Trophoblast cell (in vitro differentiated cells and primary cell): Measurements from ENCODE around the gene KRTAP17-1.

Experiments used
- DNase-seq, 2 donors: peaks; one replicate each; pipeline ENCODE4 v3.0.0-alpha.2; 2016
- H2AFZ ChIP-seq: 2 replicates; pipeline ENCODE4 v1.6.1; 2013; ENCODE audit warnings: low read length, moderate library complexity, mild to moderate bottlenecking; ENCODE audit not compliant: insufficient read depth, poor library complexity
- H2AK5ac ChIP-seq: 2 replicates; pipeline ENCODE4 v1.6.1; 2013; ENCODE audit warnings: mild to moderate bottlenecking, low read length
- H2BK120ac ChIP-seq: 2 replicates; pipeline ENCODE4 v1.6.1; 2013; ENCODE audit warnings: low read length, mild to moderate bottlenecking, moderate library complexity; ENCODE audit not compliant: insufficient read depth, poor library complexity
- H2BK12ac ChIP-seq: 2 replicates; pipeline ENCODE4 v1.6.1; 2013; ENCODE audit warnings: mild to moderate bottlenecking, low read length, moderate library complexity
- H2BK5ac ChIP-seq: 2 replicates; pipeline ENCODE4 v1.6.1; 2013; ENCODE audit warnings: low read length, low read depth, moderate library complexity, mild to moderate bottlenecking; ENCODE audit not compliant: poor library complexity
- H3K14ac ChIP-seq: 2 replicates; pipeline ENCODE4 v1.6.1; 2013; ENCODE audit warnings: mild to moderate bottlenecking, low read length
- H3K18ac ChIP-seq: 2 replicates; pipeline ENCODE4 v1.6.1; 2013; ENCODE audit warnings: mild to moderate bottlenecking, low read length
- H3K23ac ChIP-seq: 2 replicates; pipeline ENCODE4 v1.6.1; 2013; ENCODE audit warnings: low read length
- H3K27ac ChIP-seq: 2 replicates; pipeline ENCODE4 v1.5.1; 2013; ENCODE audit warnings: low read depth, mild to moderate bottlenecking, inconsistent platforms, low read length, moderate library complexity
- H3K27me3 ChIP-seq: 2 replicates; pipeline ENCODE4 v1.6.1; 2013; ENCODE audit warnings: inconsistent platforms, mild to moderate bottlenecking, low read length, moderate library complexity; ENCODE audit not compliant: insufficient read depth
- H3K36me3 ChIP-seq, 2 experiments: 1 replicate in 1 of 2; 2 replicates in 1 of 2; pipeline ENCODE4 v1.6.1; 2013; ENCODE audit warnings: low read length in 2 of 2, mild to moderate bottlenecking in 2 of 2, moderate library complexity in 1 of 2; ENCODE audit not compliant: insufficient read depth in 2 of 2, control insufficient read depth in 1 of 2
- H3K4ac ChIP-seq: 2 replicates; pipeline ENCODE4 v1.6.1; 2013; ENCODE audit warnings: low read depth, mild to moderate bottlenecking, low read length, moderate library complexity
- H3K4me1 ChIP-seq, 2 experiments: 1 replicate in 1 of 2; 2 replicates in 1 of 2; pipeline ENCODE4 v1.6.1; 2013; ENCODE audit warnings: low read length in 2 of 2, mild to moderate bottlenecking in 2 of 2, moderate library complexity in 1 of 2; ENCODE audit not compliant: insufficient read depth in 2 of 2, control insufficient read depth in 1 of 2
- H3K4me2 ChIP-seq: 2 replicates; pipeline ENCODE4 v1.6.1; 2013; ENCODE audit warnings: inconsistent platforms, mild to moderate bottlenecking, low read length, moderate library complexity
- H3K4me3 ChIP-seq: 2 replicates; pipeline ENCODE4 v1.5.1; 2013; ENCODE audit warnings: mild to moderate bottlenecking, low read depth, low read length, inconsistent platforms
- H3K79me1 ChIP-seq: one replicate; pipeline ENCODE4 v1.6.1; 2013; ENCODE audit warnings: low read length
- H3K79me2 ChIP-seq: 2 replicates; pipeline ENCODE4 v1.6.1; 2013; ENCODE audit warnings: low read length, mild to moderate bottlenecking; ENCODE audit not compliant: control insufficient read depth, insufficient read depth, poor library complexity
- H3K9ac ChIP-seq: 2 replicates; pipeline ENCODE4 v1.6.1; 2013; ENCODE audit warnings: mild to moderate bottlenecking, low read length
- H3K9me3 ChIP-seq: 2 replicates; pipeline ENCODE4 v1.6.1; 2013; ENCODE audit warnings: low read depth, mild to moderate bottlenecking, control low read depth, inconsistent platforms, low read length; ENCODE audit not compliant: insufficient read depth
- H4K12ac ChIP-seq: 2 replicates; pipeline ENCODE4 v1.6.1; 2013; ENCODE audit warnings: low read depth, mild to moderate bottlenecking, low read length, moderate library complexity
- H4K8ac ChIP-seq: 2 replicates; pipeline ENCODE4 v1.6.1; 2013; ENCODE audit warnings: low read depth, mild to moderate bottlenecking, low read length, moderate library complexity
- H4K91ac ChIP-seq: one replicate; pipeline ENCODE4 v1.6.1; 2013; ENCODE audit warnings: low read depth, mild to moderate bottlenecking, low read length, moderate library complexity
- WGBS: extraction: QIAGEN DNeasy Blood & Tissue Kit; methylation state at CpG from one replicate; pipeline ENCODE4 v1.1.7; 2013; ENCODE audit warnings: missing lambda C conversion rate; ENCODE audit not compliant: insufficient read length, insufficient coverage; ENCODE audit errors: extremely low coverage; 5-methylcytosine and 5-hydroxymethylcytosine counted together

Gene KRTAP17-1

DNA sequence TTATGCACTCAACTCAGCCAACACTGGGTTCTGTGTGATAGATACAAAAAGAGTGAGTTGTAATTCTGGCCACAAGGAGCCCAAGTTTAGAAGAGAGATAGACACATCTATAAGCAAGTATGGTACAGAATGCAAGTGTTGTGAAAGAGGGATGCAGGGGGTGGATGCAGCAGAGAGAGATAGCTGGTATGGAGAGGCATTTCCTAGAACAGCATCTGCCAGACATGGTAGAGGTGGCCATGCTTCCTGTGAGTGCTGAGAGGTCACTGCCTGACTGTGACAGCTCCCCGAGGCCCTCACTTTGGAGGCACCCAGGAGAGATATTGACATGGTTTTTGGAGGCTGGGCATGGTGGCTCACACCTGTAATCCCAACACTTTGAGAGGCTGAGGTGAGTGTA is 4.4 kb downstream of the KRTAP17-1 start:
- Histone ChIP-seq H3K4me1 (no peaks in the 10 kb centered on the region), H3K14ac (no peak overlapping the region), H3K9me3 (no peaks in the 10 kb centered on the region), H3K4ac (no peak overlapping the region), H4K8ac (no peak overlapping the region), H2BK5ac (no peak overlapping the region), H2AFZ (no peak overlapping the region), H3K36me3 (no peaks in the 10 kb centered on the region), H3K79me2 (no peaks in the 10 kb centered on the region), H3K4me3 (no peak overlapping the region), H2BK120ac (no peak overlapping the region), H3K9ac (no peak overlapping the region), H3K27me3 (no peaks in the 10 kb centered on the region), H3K79me1 (no peaks in the 10 kb centered on the region), H2AK5ac (no peak overlapping the region), H3K23ac (no peak overlapping the region), H3K18ac (no peak overlapping the region), H2BK12ac (no peak overlapping the region), H3K27ac (no peak overlapping the region), H3K4me2 (no peak overlapping the region), H4K12ac (no peak overlapping the region), H4K91ac (no peak overlapping the region)
- WGBS, result no CpG with 5 or more reads among the region's 1 CpG
- DNase-seq, result no peak

GRCh38 chr17:41308918-41309359 is 6.6 kb downstream of the KRTAP17-1 start, which contains the start of gene KRTAP16-1:
Gene KRTAP16-1, minus strand, starts transcription at chr17:41309309. Its CDS starts 56 bp downstream, at chr17:41309253.
- H2BK120ac ChIP-seq, result no peak within 1 kb of the TSS
- no peak within 1 kb of the TSS for H3K4me2 ChIP-seq
- no peaks in the 10 kb centered on the region for H3K36me3 ChIP-seq
- H4K12ac ChIP-seq, result no peak within 1 kb of the TSS
- DNase-seq, result no peak
- no peak within 1 kb of the TSS for H2AFZ ChIP-seq
- no peaks in the 10 kb centered on the region for H3K79me2 ChIP-seq
- no peak within 1 kb of the TSS for H3K27ac ChIP-seq
- H4K91ac ChIP-seq, result no peak within 1 kb of the TSS
- no peak within 1 kb of the TSS for H3K4me3 ChIP-seq
- H3K4me1 ChIP-seq, result no peaks in the 10 kb centered on the region
- no peak within 1 kb of the TSS for H4K8ac ChIP-seq
- H3K14ac ChIP-seq, result no peak within 1 kb of the TSS
- H3K4ac ChIP-seq, result no peak within 1 kb of the TSS
- no CpG with 5 or more reads among the region's 7 CpGs for WGBS
- H3K9ac ChIP-seq, result no peak within 1 kb of the TSS
- no peak within 1 kb of the TSS for H2BK12ac ChIP-seq
- no peaks in the 10 kb centered on the region for H3K79me1 ChIP-seq
- H3K18ac ChIP-seq, result no peak within 1 kb of the TSS
- no peaks in the 10 kb centered on the region for H3K9me3 ChIP-seq
- no peak within 1 kb of the TSS for H2AK5ac ChIP-seq
- H3K27me3 ChIP-seq, result no peaks in the 10 kb centered on the region
- H3K23ac ChIP-seq, result no peak within 1 kb of the TSS
- no peak within 1 kb of the TSS for H2BK5ac ChIP-seq

DNA sequence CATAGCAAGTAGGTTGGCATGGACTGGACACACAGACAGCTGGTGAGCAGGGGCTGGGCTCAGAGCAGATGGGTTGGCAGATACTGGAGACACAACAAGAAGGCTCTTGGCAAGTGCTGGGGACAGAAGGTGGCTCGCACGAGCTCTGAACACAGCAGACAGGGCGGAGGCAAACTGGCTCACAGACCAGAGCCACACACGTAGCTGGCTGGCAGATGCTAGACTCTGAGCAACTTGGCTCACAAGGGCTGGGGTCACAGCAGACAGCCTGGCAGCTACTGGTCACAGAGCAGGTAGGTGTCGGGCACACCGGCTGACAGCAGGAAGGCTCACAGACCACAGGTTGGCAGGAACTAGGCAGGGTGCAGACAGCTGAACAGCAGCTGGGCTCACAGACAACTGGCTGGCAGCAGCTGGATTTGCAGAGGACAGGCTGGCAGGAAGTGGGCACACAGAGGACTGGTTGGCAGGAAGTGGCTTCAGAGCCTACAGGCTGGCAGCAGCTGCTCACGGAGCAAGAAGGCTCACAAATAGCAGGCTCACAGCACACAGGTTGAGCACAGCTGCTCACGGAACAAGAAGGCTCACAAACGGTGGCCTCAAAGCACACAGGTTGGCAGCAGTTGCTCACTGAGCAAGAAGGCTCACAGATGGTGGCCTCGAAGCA is 7.1 kb downstream of the KRTAP17-1 start:
- H3K27ac ChIP-seq, result no peak overlapping the region
- no peak overlapping the region for H2BK5ac ChIP-seq
- no peak overlapping the region for H2BK120ac ChIP-seq
- no peak overlapping the region for H2AK5ac ChIP-seq
- H3K4me3 ChIP-seq, result no peak overlapping the region
- H4K91ac ChIP-seq, result no peak overlapping the region
- no peaks in the 10 kb centered on the region for H3K9me3 ChIP-seq
- H3K4me1 ChIP-seq, result no peaks in the 10 kb centered on the region
- H3K36me3 ChIP-seq, result no peaks in the 10 kb centered on the region
- no peak overlapping the region for H4K12ac ChIP-seq
- H2AFZ ChIP-seq, result no peak overlapping the region
- no peak overlapping the region for H4K8ac ChIP-seq
- H3K27me3 ChIP-seq, result no peaks in the 10 kb centered on the region
- no CpG with 5 or more reads among the region's 10 CpGs for WGBS
- no peak for DNase-seq
- H3K79me2 ChIP-seq, result no peaks in the 10 kb centered on the region
- H3K14ac ChIP-seq, result no peak overlapping the region
- H3K18ac ChIP-seq, result no peak overlapping the region
- H3K23ac ChIP-seq, result no peak overlapping the region
- no peak overlapping the region for H3K4me2 ChIP-seq
- no peak overlapping the region for H3K4ac ChIP-seq
- no peaks in the 10 kb centered on the region for H3K79me1 ChIP-seq
- H2BK12ac ChIP-seq, result no peak overlapping the region
- no peak overlapping the region for H3K9ac ChIP-seq

DNA sequence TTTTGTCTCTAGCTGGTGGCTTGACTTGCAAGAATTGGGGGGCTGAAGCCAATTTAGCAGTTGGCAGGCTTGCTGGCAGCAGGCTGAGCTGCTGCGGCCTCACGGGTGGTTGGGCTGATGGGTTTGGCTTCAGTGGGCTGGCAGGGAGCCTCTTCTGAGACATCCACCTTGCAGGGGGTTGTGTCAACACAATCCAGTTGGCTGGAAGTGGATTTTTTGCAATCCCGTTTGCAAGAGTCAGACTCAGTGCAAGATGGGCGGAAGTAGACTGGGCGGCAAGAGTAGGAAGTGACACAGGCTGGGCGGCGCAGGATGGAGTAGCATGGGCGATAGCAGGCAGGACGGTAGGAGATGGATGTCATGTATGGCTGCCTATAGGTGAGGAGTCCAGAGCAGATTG is 7.9 kb downstream of the KRTAP17-1 start:
- Histone ChIP-seq H3K9ac (no peak overlapping the region), H3K9me3 (peaks cover under 1% of the 10 kb centered on the region), H2BK5ac (no peak overlapping the region), H4K8ac (no peak overlapping the region), H3K18ac (no peak overlapping the region), H3K14ac (no peak overlapping the region), H2BK12ac (no peak overlapping the region), H4K91ac (no peak overlapping the region), H3K23ac (no peak overlapping the region), H3K4ac (no peak overlapping the region), H2AFZ (no peak overlapping the region), H2AK5ac (no peak overlapping the region), H3K27ac (no peak overlapping the region), H3K4me3 (no peak overlapping the region), H3K79me1 (no peaks in the 10 kb centered on the region), H3K79me2 (no peaks in the 10 kb centered on the region), H3K27me3 (no peaks in the 10 kb centered on the region), H2BK120ac (no peak overlapping the region), H4K12ac (no peak overlapping the region), H3K4me2 (no peak overlapping the region), H3K4me1 (no peaks in the 10 kb centered on the region), H3K36me3 (no peaks in the 10 kb centered on the region)
- no peak for DNase-seq
- WGBS, result no CpG with 5 or more reads among the region's 9 CpGs
